ENCODE measurements around the gene DLGAP5.

Gene DLGAP5

GRCh38 chr14:55191203-55192053 lies at the start of gene DLGAP5:
DLGAP5 (minus strand) TSS chr14:55191585; CDS start chr14:55189179, 2,406 bp downstream.
- Histone ChIP-seq H3K4me1 (ENCODE audit: insufficient read depth, insufficient read length) (no peaks in the 10 kb centered on the region), H3K36me3 (ENCODE audit: insufficient read depth, insufficient read length, low read length) (peaks cover 20% of the 10 kb centered on the region), H3K9me3 (ENCODE audit: insufficient read depth, low read length) (no peaks in the 10 kb centered on the region), H3K4me3 (ENCODE audit: insufficient read length, low read depth) (peak within 1 kb of the TSS; percentile 92), H3K27me3 (ENCODE audit: insufficient read depth, insufficient read length) (no peaks in the 10 kb centered on the region), H3K9ac (ENCODE audit: insufficient read length, low read depth) (peak within 1 kb of the TSS; percentile 82)
- TF ChIP-seq YY1 (IDR thresholded peaks at IDR 0.05; ENCODE audit: insufficient read depth, insufficient read length) (no peak), ZNF274 (IDR thresholded peaks at IDR 0.05; ENCODE audit: low read depth, low read length) (no peak), SUZ12 (IDR thresholded peaks at IDR 0.05; ENCODE audit: extremely low read depth, insufficient read depth, insufficient read length) (no peak)
- peak; percentile 90 for DNase-seq (ENCODE audit: low read depth, low spot score)

- Histone ChIP-seq H3K9ac (ENCODE audit: insufficient read length, low read depth) (no peak overlapping the region), H3K27me3 (ENCODE audit: insufficient read depth, insufficient read length) (no peaks in the 10 kb centered on the region), H3K4me1 (ENCODE audit: insufficient read depth, insufficient read length) (no peaks in the 10 kb centered on the region), H3K9me3 (ENCODE audit: insufficient read depth, low read length) (no peaks in the 10 kb centered on the region), H3K4me3 (ENCODE audit: insufficient read length, low read depth) (no peak overlapping the region), H3K36me3 (ENCODE audit: insufficient read depth, insufficient read length, low read length) (no peaks in the 10 kb centered on the region)
- DNase-seq (ENCODE audit: low read depth, low spot score): no peak
- TF ChIP-seq ZNF274 (IDR thresholded peaks at IDR 0.05; ENCODE audit: low read depth, low read length) (no peak), YY1 (IDR thresholded peaks at IDR 0.05; ENCODE audit: insufficient read depth, insufficient read length) (no peak), SUZ12 (IDR thresholded peaks at IDR 0.05; ENCODE audit: extremely low read depth, insufficient read depth, insufficient read length) (no peak)
These were observed 49.3 kb upstream of the DLGAP5 start for GRCh38 chr14:55240526-55241178.

GRCh38 chr14:55239320-55239719 lies 47.9 kb upstream of the DLGAP5 start:
- DNase-seq (ENCODE audit: low read depth, low spot score): no peak
- Histone ChIP-seq H3K4me3 (ENCODE audit: insufficient read length, low read depth) (no peak overlapping the region), H3K9me3 (ENCODE audit: insufficient read depth, low read length) (no peaks in the 10 kb centered on the region), H3K36me3 (ENCODE audit: insufficient read depth, insufficient read length, low read length) (no peaks in the 10 kb centered on the region), H3K4me1 (ENCODE audit: insufficient read depth, insufficient read length) (no peaks in the 10 kb centered on the region), H3K9ac (ENCODE audit: insufficient read length, low read depth) (no peak overlapping the region), H3K27me3 (ENCODE audit: insufficient read depth, insufficient read length) (no peaks in the 10 kb centered on the region)
- no peak for TF ChIP-seq YY1 (IDR thresholded peaks at IDR 0.05; ENCODE audit: insufficient read depth, insufficient read length)
- TF ChIP-seq SUZ12 (IDR thresholded peaks at IDR 0.05; ENCODE audit: extremely low read depth, insufficient read depth, insufficient read length): no peak
- no peak for TF ChIP-seq ZNF274 (IDR thresholded peaks at IDR 0.05; ENCODE audit: low read depth, low read length)

- no peak for DNase-seq (ENCODE audit: low read depth, low spot score)
These were observed 46.8 kb upstream of the DLGAP5 start for GRCh38 chr14:55238019-55238680.

GRCh38 chr14:55233591-55233990 lies 42.2 kb upstream of the DLGAP5 start:
- Histone ChIP-seq H3K9ac (ENCODE audit: insufficient read length, low read depth) (no peak overlapping the region), H3K4me3 (ENCODE audit: insufficient read length, low read depth) (no peak overlapping the region), H3K9me3 (ENCODE audit: insufficient read depth, low read length) (no peaks in the 10 kb centered on the region), H3K27me3 (ENCODE audit: insufficient read depth, insufficient read length) (no peaks in the 10 kb centered on the region), H3K36me3 (ENCODE audit: insufficient read depth, insufficient read length, low read length) (no peaks in the 10 kb centered on the region), H3K4me1 (ENCODE audit: insufficient read depth, insufficient read length) (no peaks in the 10 kb centered on the region)
- DNase-seq (ENCODE audit: low read depth, low spot score): no peak
- TF ChIP-seq SUZ12 (IDR thresholded peaks at IDR 0.05; ENCODE audit: extremely low read depth, insufficient read depth, insufficient read length) (no peak), YY1 (IDR thresholded peaks at IDR 0.05; ENCODE audit: insufficient read depth, insufficient read length) (no peak), ZNF274 (IDR thresholded peaks at IDR 0.05; ENCODE audit: low read depth, low read length) (no peak)

More at GRCh38 chr14:55238019-55238680, 46.8 kb upstream of the DLGAP5 start:
- H3K9me3 ChIP-seq (ENCODE audit: insufficient read depth, low read length): no peaks in the 10 kb centered on the region
- no peak overlapping the region for H3K9ac ChIP-seq (ENCODE audit: insufficient read length, low read depth)
- no peak overlapping the region for H3K4me3 ChIP-seq (ENCODE audit: insufficient read length, low read depth)
- no peaks in the 10 kb centered on the region for H3K36me3 ChIP-seq (ENCODE audit: insufficient read depth, insufficient read length, low read length)
- TF ChIP-seq YY1 (IDR thresholded peaks at IDR 0.05; ENCODE audit: insufficient read depth, insufficient read length) (no peak), SUZ12 (IDR thresholded peaks at IDR 0.05; ENCODE audit: extremely low read depth, insufficient read depth, insufficient read length) (no peak), ZNF274 (IDR thresholded peaks at IDR 0.05; ENCODE audit: low read depth, low read length) (no peak)
- H3K4me1 ChIP-seq (ENCODE audit: insufficient read depth, insufficient read length): no peaks in the 10 kb centered on the region
- H3K27me3 ChIP-seq (ENCODE audit: insufficient read depth, insufficient read length): no peaks in the 10 kb centered on the region

- Histone ChIP-seq H3K4me3 (ENCODE audit: insufficient read length, low read depth) (no peak overlapping the region), H3K4me1 (ENCODE audit: insufficient read depth, insufficient read length) (no peaks in the 10 kb centered on the region), H3K9ac (ENCODE audit: insufficient read length, low read depth) (no peak overlapping the region), H3K9me3 (ENCODE audit: insufficient read depth, low read length) (peaks cover 15% of the 10 kb centered on the region), H3K27me3 (ENCODE audit: insufficient read depth, insufficient read length) (no peaks in the 10 kb centered on the region), H3K36me3 (ENCODE audit: insufficient read depth, insufficient read length, low read length) (no peaks in the 10 kb centered on the region)
- TF ChIP-seq ZNF274 (IDR thresholded peaks at IDR 0.05; ENCODE audit: low read depth, low read length) (no peak), SUZ12 (IDR thresholded peaks at IDR 0.05; ENCODE audit: extremely low read depth, insufficient read depth, insufficient read length) (no peak), YY1 (IDR thresholded peaks at IDR 0.05; ENCODE audit: insufficient read depth, insufficient read length) (no peak)
- DNase-seq (ENCODE audit: low read depth, low spot score): no peak
These were observed 36.9 kb upstream of the DLGAP5 start for GRCh38 chr14:55228261-55228660.
